Hepatic stellate cell (primary cell): ENCODE results near the gene SLC6A4.

ENCODE experiments used
- DNase-seq: peaks from one replicate; pipeline ENCODE4 v3.0.0; 2011; ENCODE audit warnings: low spot score

SLC6A4 gene

GRCh38 chr17:30235386-30236296 is at the start of gene SLC6A4:
Gene SLC6A4 (minus strand): TSS chr17:30235697. CDS start chr17:30221958, 13,739 bp downstream.
- DNase-seq: peak; percentile 49

GRCh38 chr17:30279156-30279555 is 43.7 kb upstream of the SLC6A4 start:
- no peak for DNase-seq

- DNase-seq: no peak
Observed at GRCh38 chr17:30278032-30278431, 42.5 kb upstream of the SLC6A4 start.

- DNase-seq: no peak
Observed at GRCh38 chr17:30275911-30276310, 40.4 kb upstream of the SLC6A4 start.

GRCh38 chr17:30274887-30275286 is 39.4 kb upstream of the SLC6A4 start:
- DNase-seq: no peak

DNA sequence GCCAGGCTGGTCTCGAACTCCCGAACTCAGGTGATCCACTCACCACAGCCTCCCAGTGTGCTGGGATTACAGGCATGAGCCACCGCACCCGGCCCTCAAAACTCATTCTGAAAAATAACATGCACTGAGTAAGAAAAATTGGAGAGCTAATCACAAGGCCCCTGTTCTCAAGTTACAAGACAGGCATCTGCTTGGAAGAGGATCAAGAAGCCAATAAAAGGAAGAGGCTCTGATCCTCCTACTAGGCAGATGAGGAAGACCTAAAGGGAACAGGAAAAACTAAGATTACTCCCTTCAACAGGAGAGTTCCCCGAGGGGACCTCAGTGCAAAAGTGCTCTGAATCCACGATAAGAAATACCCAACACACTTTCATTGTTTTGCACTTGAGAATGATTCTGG is 37.9 kb upstream of the SLC6A4 start:
- no peak for DNase-seq

DNA sequence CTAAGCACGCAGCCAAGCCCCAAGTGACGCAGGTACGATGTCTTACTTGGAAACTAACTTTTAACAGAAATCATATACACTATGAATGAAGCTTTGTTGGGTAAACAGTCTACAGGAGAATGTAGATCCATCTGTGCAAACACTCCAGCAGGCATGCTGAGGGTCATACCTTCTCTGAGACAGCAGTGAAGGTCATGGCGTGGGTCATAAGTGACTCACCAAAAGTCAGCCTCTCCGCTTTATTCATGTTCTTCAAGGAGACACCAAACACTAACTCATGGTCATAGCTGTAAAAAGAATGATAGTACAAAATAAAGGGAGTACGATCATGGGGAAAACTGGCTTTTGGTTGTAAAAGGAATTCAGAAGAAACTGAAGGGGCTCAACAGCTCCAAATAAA is 35.6 kb upstream of the SLC6A4 start:
- no peak for DNase-seq

- DNase-seq: no peak
Observed at GRCh38 chr17:30267625-30268024, 32.1 kb upstream of the SLC6A4 start.

DNA sequence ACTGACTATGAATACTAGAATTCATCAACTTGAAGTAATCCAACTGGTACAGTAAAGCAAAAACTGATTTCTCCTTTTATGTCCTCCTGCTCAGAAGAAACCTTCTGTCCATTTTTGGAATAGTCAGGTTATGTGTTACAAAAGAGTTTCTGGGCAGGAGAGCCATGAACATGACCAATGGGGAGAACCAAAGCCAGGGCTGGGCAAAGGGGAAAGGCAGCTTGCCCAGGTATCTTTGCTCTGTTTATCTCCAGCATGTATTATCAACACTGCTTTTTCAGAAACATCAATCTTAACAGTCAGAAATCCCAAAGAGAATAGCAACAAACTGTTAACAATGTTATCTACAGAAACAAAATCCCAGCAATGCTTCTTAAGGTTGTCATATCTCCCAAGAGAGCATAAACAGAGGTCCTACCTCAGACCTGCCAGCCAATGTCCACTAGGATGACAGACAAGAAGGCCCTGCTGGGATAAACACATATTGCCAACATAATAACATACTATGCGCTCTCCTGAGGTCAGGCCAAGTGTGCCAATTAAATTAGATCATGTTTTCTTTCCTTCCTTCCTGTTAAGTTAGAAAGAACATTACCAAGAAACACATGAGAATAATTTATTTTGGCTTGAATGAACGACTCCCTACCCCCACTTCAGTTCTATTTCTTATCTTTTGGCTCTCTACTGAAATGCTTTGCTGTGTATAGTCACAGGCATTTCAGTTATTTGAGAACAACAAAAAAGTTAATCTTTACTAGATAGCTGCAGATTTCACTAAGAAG is 28.2 kb upstream of the SLC6A4 start:
- peak; percentile 19 for DNase-seq

DNA sequence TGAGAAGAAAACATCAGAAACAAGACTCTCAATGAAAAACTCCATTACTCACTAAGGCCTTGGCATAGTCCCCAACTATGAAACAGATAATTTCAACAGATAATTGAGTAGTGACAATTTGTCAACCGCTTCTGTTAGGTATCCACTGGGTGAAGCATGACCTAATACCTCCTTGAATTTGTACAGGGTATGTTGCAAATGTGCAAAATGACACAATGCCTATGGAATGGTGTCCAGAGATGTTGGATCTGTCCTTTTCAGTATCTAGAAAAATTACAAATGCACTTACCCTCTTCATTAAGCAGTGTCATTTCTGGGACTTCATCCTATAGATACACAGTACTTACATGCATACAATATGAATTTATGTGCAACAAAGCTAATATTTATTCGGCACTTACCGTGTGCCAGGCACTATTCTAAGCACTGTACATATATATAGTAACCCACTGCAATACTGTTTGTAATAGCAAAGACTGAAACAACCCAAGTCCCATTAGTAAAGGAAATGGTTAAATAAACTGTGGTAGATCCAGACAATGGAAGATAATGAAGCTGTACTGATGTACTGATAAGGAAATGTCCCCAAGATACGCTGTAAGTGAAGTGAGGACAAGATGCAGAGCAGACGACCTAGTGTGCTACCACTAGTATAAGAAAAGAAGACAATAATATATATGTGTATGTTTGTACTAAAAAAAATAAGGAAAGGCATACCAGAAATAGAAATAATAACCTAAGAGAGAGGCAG is 21.4 kb upstream of the SLC6A4 start:
- DNase-seq: no peak

- DNase-seq: no peak
Observed at GRCh38 chr17:30254150-30254549, 18.7 kb upstream of the SLC6A4 start.

DNA sequence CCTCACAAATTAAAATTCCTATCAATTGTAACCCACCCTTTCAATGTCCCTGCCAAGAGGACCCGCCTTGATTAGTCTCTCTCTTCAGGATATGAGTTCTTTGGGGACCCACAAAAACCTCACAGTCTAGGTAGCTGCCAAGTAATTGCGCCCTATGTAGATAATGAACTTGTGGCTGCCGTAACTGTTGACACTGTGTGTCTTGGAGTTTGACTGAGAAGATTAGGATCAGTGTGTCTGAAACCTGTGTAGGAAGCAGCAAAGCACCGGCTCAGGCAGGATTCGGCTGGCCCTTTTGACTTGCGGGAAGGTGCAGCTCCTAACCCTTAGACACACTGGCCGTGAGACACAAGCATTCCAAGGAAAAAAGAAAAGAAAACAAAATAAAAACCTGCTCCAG is 17.8 kb upstream of the SLC6A4 start:
- no peak for DNase-seq

- no peak for DNase-seq
Observed at GRCh38 chr17:30251931-30252330, 16.4 kb upstream of the SLC6A4 start.

DNA sequence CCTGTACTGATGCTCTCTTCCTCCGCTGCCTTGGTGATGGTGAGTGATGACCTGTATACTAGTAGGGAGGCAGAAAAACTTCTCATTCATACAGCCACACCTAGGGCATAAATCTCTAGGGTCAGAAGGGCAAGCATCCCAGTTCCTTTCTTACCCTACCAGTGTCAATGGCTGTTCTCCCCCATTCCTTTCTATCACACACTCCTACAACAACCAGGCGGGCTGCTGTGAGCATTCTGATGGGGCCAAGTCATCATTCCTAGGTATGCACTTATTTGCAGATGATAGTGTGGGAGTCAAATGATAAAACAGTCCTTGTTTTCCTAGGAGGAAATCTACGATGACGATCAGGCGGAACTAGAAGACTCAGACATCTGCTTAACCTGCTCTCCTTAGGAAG is 14.0 kb upstream of the SLC6A4 start:
- no peak for DNase-seq

GRCh38 chr17:30248786-30249185 is 13.3 kb upstream of the SLC6A4 start:
- DNase-seq: no peak

DNA sequence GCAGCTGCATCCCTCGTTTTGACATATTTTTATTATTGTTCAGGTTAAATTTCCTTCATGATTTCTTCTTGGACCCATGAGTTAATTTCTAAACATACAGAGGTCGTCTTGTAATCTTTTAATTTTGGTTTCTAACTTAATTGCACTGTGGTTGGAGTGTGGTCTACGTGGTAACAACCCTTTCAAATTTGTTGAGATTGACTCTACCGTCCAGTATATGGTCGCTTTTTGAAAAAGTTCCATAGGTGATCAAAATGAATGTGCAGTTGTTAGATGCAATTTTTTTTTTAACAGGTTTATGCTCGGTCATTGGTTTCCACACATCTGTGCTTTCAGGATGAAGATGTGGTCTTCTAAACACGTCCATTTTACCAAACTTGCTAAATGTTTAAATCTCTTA is 11.0 kb upstream of the SLC6A4 start:
- no peak for DNase-seq

DNA sequence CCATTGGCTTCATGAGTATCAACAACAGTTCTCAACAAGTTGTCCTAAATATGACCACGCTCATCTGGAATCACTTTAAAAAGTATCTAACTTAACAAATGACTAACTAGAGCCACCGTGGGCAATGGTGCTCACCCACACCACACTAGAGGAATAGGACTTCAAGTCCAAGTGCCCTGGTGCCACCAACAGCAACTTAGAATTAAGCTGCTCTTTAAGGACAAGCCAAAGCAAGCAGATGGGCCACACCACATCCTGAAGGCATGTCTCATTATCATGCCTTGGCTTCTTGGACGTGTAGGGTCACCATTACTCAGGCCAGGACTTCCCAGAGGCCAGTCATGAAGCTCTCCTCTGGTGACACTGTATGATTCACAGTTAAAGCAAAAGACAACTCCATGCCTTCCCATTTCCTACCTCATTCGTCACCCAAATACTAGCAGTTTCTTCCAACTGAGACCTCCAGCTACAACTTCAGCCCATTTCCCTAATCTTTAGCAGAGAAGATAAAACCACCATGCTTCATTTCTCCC is 9.4 kb upstream of the SLC6A4 start:
- peak; percentile 69 for DNase-seq

DNA sequence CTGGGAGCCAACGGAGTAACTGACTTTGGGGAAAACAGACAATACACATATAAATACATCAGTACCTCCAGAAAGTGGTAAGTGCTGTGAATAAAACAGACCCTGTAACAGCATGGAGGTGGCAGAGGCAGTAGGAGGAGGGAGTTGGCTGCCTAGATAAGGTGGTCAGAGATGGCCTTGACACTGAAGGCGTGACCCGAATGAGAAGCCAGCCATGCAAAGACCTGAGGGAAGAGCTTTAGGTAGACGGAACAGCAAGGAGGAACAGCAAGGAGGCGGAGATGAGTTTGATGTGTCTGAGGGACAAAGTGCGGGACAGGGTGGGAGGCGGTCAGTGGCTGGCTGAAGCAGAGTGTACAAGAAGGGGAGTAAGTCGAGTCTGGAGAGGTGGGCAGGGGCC is 8.1 kb upstream of the SLC6A4 start:
- no peak for DNase-seq

DNA sequence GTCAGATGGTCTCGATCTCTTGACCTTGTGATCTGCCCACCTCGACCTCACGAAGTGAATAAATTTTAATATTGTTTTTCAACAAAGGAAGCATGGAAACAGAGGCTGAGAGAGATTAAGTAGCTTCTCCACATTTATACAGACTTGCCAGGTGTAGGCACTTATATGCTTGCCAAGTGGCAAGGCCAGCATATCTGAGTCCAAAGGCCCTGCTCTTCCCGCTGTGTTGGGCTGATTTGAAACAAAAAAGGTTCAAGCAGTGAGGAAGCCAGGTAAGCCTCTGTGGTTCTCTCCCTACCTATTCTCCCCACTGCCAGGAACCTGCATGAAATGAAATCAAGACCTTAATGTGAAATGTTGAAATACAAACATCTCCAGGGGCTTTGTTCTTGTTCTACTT is 7.5 kb upstream of the SLC6A4 start:
- DNase-seq: no peak

GRCh38 chr17:30241051-30241450 is 5.6 kb upstream of the SLC6A4 start:
- DNase-seq: no peak

DNA sequence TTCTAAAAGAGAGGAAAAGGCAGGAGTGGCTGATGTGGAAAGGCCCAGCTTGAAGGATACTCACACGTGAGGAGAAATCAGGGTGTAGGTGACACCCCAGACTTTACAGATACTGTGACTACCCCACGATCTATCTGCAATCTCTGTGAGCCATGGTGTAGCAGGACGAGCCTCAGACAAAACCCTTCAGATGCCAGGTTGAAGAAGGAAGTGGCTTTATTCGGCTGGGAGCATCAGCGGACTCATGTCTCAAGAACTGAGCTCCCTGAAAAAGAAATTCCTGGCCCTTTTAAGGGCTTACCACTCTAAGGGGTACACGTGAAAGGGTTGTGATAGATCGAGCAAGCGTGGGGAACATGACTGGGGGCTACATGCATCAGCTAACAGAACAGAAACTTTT is 4.7 kb upstream of the SLC6A4 start:
- no peak for DNase-seq

GRCh38 chr17:30239089-30239462 is 3.6 kb upstream of the SLC6A4 start:
- DNase-seq: no peak
